GM18505 (cell line): ENCODE measurements around the gene XYLT1.

ENCODE experiments used
- ATAC-seq: cut with Tn5 transposase; IDR thresholded peaks from one replicate; pipeline ENCODE4 v1.9.1; 2021; ENCODE audit not compliant: unreplicated experiment
- POLR2A ChIP-seq: IDR thresholded peaks from 4 replicates; pipeline ENCODE4 v1.6.1; 2011; ENCODE audit warnings: borderline replicate concordance; ENCODE audit not compliant: insufficient read depth, insufficient read length; ENCODE audit errors: extremely low read depth

Gene XYLT1

GRCh38 chr16:17126156-17126555 lies 344.6 kb downstream of the XYLT1 start:
- no peak for TF ChIP-seq POLR2A
- no peak for ATAC-seq

DNA sequence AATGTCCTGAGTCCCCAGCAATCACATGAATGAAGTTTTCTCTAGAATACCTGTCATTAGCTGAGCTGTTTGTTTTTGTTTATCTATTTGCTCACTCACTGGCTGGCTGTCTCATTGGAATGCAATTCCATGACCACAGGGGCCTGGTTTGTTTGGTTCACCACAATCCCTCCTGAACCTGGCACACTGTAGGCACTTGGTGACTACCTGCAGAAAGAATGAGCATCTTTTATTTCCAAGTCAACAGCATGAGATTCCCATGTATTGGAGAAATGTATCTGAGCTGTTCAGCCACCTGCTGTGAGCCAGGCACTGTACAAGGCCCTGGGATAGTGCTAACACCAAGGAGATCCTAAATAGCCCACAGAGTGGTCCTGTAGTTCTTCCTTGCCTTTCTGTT lies 345.1 kb downstream of the XYLT1 start:
- no peak for ATAC-seq
- TF ChIP-seq POLR2A, result no peak

DNA sequence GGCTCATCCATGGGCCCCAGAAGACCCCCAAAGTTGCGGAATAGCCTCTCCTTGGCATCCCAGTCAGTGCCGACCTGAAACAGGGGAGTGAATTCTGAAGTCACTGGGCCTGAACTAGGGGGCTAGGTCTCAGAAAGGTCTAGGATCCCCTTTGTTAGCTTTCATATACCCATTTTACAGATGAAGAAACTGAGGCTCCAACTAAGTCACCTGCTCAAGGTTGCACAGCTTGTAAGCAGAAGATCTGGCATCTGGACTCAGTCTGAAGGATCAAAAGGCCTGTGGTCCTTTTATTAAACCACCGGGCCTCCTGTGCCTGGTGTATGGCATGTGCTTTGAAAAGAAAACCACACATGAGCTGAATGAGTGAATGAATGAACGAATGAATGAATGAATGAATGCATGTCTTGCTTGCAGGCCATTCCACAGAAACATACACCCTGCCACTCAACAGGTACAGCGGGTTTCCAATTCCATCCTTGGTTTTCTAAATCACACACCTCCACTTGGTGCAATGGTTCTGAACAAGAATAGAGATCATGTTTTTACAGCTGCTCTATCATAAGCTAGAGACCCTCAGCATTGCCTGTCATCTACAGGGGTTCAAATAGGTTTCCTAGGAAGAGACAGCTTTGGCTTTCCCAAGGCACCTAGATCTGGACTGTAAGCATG lies 352.7 kb downstream of the XYLT1 start:
- no peak for TF ChIP-seq POLR2A
- no peak for ATAC-seq

DNA sequence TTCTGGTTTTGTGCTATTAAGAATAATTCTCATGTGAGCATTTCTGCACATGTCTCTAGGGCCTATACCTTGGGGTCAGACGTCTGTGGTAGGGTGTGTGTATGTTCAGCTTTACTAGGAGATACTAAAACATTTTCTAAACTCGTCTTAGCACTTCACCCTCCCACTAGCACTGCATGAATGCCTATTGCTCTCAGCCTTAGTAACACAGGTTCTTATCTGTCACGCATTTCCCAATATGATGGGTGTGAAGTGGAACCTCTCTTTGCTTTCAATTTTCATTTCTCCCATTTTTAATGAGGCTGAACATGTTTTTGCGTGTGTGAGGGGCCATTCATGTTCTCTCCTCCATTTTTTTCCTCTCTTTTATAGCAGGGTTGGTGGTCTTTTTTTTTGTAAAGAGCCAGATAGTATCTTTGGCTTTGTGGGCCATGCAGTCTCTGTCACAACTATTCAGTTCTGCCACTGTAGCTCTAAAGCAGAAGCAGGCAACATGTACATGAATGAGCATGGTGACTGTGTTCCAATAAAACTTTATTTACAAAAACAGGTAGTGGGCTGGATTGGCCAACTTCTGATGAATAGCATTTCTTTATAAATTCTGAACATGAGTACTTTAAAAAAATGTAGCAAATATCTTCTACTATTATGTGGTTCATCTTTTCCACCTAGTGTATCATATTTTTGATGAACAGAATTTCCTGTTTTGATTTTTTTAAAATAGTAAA lies 354.0 kb downstream of the XYLT1 start:
- TF ChIP-seq POLR2A, result no peak
- ATAC-seq, result no peak

GRCh38 chr16:17109413-17109812 lies 361.3 kb downstream of the XYLT1 start:
- TF ChIP-seq POLR2A, result no peak
- no peak for ATAC-seq

DNA sequence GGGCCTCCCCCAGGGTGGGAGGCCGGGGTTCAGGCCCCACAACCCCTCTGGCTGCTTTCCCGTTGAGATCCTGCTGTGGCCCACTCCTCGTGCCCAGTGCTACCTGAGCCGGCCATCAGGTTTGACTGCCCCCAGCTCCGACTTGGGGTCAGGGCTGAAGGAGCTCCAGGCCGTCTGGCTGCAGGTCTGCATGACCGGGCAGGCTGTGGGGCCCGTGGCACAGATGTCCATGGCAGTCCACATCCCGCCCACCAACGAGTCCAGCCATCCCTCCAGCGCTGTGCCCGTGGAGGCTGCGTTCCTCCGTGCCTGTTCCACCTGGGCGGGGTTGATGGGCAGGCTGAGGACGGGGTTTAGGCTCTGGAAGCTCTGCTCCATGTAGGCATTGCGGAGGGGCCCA lies 362.2 kb downstream of the XYLT1 start:
- ATAC-seq, result no peak
- TF ChIP-seq POLR2A, result no peak

- no peak for ATAC-seq
- no peak for TF ChIP-seq POLR2A
Observed at GRCh38 chr16:17107450-17107849, 363.3 kb downstream of the XYLT1 start.

- no peak for TF ChIP-seq POLR2A
- ATAC-seq, result no peak
Observed at GRCh38 chr16:17106243-17106791, 364.4 kb downstream of the XYLT1 start.

GRCh38 chr16:17105239-17105797 lies 365.4 kb downstream of the XYLT1 start:
- no peak for ATAC-seq
- no peak for TF ChIP-seq POLR2A

DNA sequence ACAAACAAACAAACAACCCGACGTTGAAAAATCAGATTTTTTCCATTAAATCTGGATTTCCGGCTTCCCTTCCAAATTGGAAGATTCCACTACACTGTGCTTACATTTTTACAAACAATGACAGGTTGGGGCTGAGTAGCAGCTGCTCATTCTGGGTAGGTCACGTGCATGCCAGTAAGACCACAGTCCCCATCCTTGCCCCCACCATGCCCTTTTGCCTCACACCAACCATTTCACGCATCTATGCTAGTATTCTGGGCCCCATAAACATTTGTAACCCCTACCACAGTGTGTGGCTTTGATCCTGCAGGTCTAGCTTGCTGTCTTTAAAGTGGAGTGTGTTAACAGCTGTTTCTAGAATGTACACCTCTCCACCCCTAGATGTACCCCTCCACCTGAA lies 366.1 kb downstream of the XYLT1 start:
- no peak for ATAC-seq
- no peak for TF ChIP-seq POLR2A

DNA sequence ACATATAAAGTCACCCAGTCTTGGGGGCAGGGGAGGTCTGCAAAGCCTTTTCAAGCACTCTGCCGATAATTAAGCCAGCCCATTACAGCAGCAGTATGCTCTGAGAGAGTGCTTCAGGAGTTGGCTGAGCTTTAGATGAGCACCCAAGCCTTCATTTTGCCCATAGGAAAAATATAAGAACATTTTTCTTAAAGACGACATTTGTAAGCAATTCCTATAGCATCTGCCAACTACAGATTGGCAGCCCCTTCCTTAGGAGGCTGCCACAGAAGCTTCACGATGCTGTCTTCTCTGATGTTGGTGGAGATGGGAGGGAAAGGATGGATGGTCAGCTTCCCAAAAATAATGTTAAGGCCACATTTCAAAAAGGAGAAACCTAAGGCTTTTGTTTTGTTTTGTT lies 367.5 kb downstream of the XYLT1 start:
- no peak for TF ChIP-seq POLR2A
- no peak for ATAC-seq

DNA sequence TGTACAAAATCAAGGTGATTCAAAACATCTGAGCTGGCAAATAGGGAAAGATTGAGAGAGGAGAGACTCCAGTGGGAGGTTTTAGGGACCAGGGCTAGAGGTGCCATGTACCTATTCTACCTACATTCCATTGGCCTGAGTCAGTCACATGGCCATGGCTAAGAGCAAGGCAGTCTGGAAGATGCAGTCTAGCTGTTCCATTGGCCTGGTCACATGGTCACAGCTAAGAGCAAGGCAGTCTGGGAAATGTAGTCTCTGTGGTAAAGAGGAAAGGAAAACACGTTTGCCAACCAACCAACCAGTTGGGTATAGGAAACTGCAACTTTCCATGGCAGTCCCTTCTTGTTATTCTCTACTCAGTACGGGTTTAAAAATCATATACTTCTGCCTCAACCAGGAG lies 369.1 kb downstream of the XYLT1 start:
- TF ChIP-seq POLR2A, result no peak
- ATAC-seq, result no peak

GRCh38 chr16:17098685-17099084 lies 372.1 kb downstream of the XYLT1 start:
- ATAC-seq, result no peak
- no peak for TF ChIP-seq POLR2A

DNA sequence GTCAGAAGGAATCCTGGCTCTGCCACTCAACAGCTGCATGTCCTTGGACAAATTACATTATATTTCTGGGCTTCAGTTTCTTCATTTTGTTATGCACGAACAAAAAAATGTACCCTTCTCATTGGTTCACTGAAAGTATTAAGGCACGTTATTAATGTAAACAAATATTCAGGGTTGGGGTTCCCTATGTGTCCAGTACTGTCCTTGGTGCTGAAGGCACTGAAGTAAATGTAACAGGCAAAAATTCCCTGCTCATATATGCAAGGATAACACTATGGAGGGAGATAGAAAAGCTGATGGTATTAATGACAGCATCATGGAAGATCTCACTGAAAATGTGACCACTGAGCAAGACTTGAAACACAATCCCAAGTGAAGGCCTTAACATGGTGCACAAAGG lies 386.6 kb downstream of the XYLT1 start:
- no peak for ATAC-seq
- TF ChIP-seq POLR2A, result no peak
